Mesendoderm (in vitro differentiated cells): Measurements from ENCODE around the gene IRX2.

Source experiments
- DNase-seq: peaks from one replicate; pipeline ENCODE4 v3.0.0; 2013
- H2AK5ac ChIP-seq: 2 replicates; pipeline ENCODE4 v1.6.1; 2013; ENCODE audit warnings: low read length, inconsistent platforms
- H2BK120ac ChIP-seq: 2 replicates; pipeline ENCODE4 v1.6.1; 2013; ENCODE audit warnings: low read depth, mild to moderate bottlenecking, low read length, moderate library complexity, mixed read lengths
- H2BK15ac ChIP-seq: replicated peaks from 2 replicates; pipeline ENCODE4 v1.6.1; 2013; ENCODE audit warnings: low read depth, mild to moderate bottlenecking, moderate library complexity
- H2BK5ac ChIP-seq: 2 replicates; pipeline ENCODE4 v1.6.1; 2013; ENCODE audit warnings: low read length, inconsistent platforms
- H3K18ac ChIP-seq: 2 replicates; pipeline ENCODE4 v1.6.1; 2013; ENCODE audit warnings: mild to moderate bottlenecking, low read length, mixed read lengths
- H3K23ac ChIP-seq: one replicate; pipeline ENCODE4 v1.6.1; 2013; ENCODE audit warnings: low read length
- H3K27ac ChIP-seq: 2 replicates; pipeline ENCODE4 v1.5.1; 2013; ENCODE audit warnings: low read depth, mild to moderate bottlenecking, inconsistent platforms, low read length, moderate library complexity
- H3K27me3 ChIP-seq: 2 replicates; pipeline ENCODE4 v1.6.1; 2013; ENCODE audit warnings: low read length, control low read depth, mild to moderate bottlenecking, inconsistent platforms; ENCODE audit not compliant: insufficient read depth, poor library complexity
- H3K36me3 ChIP-seq: 2 replicates; pipeline ENCODE4 v1.6.1; 2013; ENCODE audit warnings: low read length, inconsistent platforms; ENCODE audit not compliant: control insufficient read depth, insufficient read depth
- H3K4ac ChIP-seq: one replicate; pipeline ENCODE4 v1.6.1; 2013; ENCODE audit warnings: low read depth, mild to moderate bottlenecking, low read length, moderate library complexity
- H3K4me1 ChIP-seq: 2 replicates; pipeline ENCODE4 v1.6.1; 2013; ENCODE audit warnings: low read depth, low read length, inconsistent platforms; ENCODE audit not compliant: control insufficient read depth
- H3K4me2 ChIP-seq: 2 replicates; pipeline ENCODE4 v1.6.1; 2013; ENCODE audit warnings: low read length
- H3K4me3 ChIP-seq: 2 replicates; pipeline ENCODE4 v1.5.1; 2013; ENCODE audit warnings: mild to moderate bottlenecking, low read length
- H3K56ac ChIP-seq: one replicate; pipeline ENCODE4 v1.6.1; 2013; ENCODE audit warnings: low read length
- H3K79me1 ChIP-seq: 2 replicates; pipeline ENCODE4 v1.6.1; 2013; ENCODE audit warnings: low read length, inconsistent platforms
- H3K79me2 ChIP-seq: 2 replicates; pipeline ENCODE4 v1.6.1; 2013; ENCODE audit warnings: mild to moderate bottlenecking, low read length; ENCODE audit not compliant: control insufficient read depth, insufficient read depth
- H3K9ac ChIP-seq: 2 replicates; pipeline ENCODE4 v1.6.1; 2013; ENCODE audit warnings: low read length, inconsistent platforms
- H4K5ac ChIP-seq: one replicate; pipeline ENCODE4 v1.6.1; 2013; ENCODE audit warnings: low read length
- H4K8ac ChIP-seq: one replicate; pipeline ENCODE4 v1.6.1; 2013; ENCODE audit warnings: low read depth, mild to moderate bottlenecking, control low read depth, low read length, moderate library complexity
- WGBS: extraction: QIAGEN DNeasy Blood & Tissue Kit; methylation state at CpG from one replicate; pipeline ENCODE4 v1.1.7; 2013; ENCODE audit warnings: low lambda C conversion rate, missing lambda C conversion rate; ENCODE audit not compliant: insufficient coverage; ENCODE audit errors: extremely low coverage; 5-methylcytosine and 5-hydroxymethylcytosine counted together

The IRX2 gene

GRCh38 chr5:2697446-2698200 lies 53.9 kb downstream of the IRX2 start:
- no peaks in the 10 kb centered on the region for H3K4me1 ChIP-seq
- no peak for DNase-seq
- no peak overlapping the region for H2BK5ac ChIP-seq
- no peak overlapping the region for H3K4me2 ChIP-seq
- no peak overlapping the region for H4K8ac ChIP-seq
- no CpG with 5 or more reads among the region's 23 CpGs for WGBS
- no peaks in the 10 kb centered on the region for H3K27me3 ChIP-seq
- H3K4ac ChIP-seq, result no peak overlapping the region
- H3K79me2 ChIP-seq, result no peaks in the 10 kb centered on the region
- no peak overlapping the region for H3K56ac ChIP-seq
- H3K4me3 ChIP-seq, result no peak overlapping the region
- no peak overlapping the region for H3K18ac ChIP-seq
- no peaks in the 10 kb centered on the region for H3K79me1 ChIP-seq
- no peak overlapping the region for H2BK120ac ChIP-seq
- H3K27ac ChIP-seq, result no peak overlapping the region
- H3K23ac ChIP-seq, result no peak overlapping the region
- H3K9ac ChIP-seq, result no peak overlapping the region
- H2BK15ac ChIP-seq, result no peak overlapping the region
- no peak overlapping the region for H4K5ac ChIP-seq
- no peak overlapping the region for H2AK5ac ChIP-seq
- no peaks in the 10 kb centered on the region for H3K36me3 ChIP-seq

GRCh38 chr5:2697041-2697440 lies 54.4 kb downstream of the IRX2 start:
- no peak overlapping the region for H3K9ac ChIP-seq
- no peak overlapping the region for H3K23ac ChIP-seq
- H2BK5ac ChIP-seq, result no peak overlapping the region
- no peak overlapping the region for H4K8ac ChIP-seq
- H3K18ac ChIP-seq, result no peak overlapping the region
- H3K27ac ChIP-seq, result no peak overlapping the region
- no peak overlapping the region for H3K56ac ChIP-seq
- no peaks in the 10 kb centered on the region for H3K4me1 ChIP-seq
- H3K79me2 ChIP-seq, result no peaks in the 10 kb centered on the region
- H3K27me3 ChIP-seq, result no peaks in the 10 kb centered on the region
- no peak overlapping the region for H4K5ac ChIP-seq
- no CpG with 5 or more reads among the region's 9 CpGs for WGBS
- no peak overlapping the region for H2BK15ac ChIP-seq
- H3K36me3 ChIP-seq, result no peaks in the 10 kb centered on the region
- H3K79me1 ChIP-seq, result no peaks in the 10 kb centered on the region
- no peak for DNase-seq
- H3K4me3 ChIP-seq, result no peak overlapping the region
- H2AK5ac ChIP-seq, result no peak overlapping the region
- H2BK120ac ChIP-seq, result no peak overlapping the region
- H3K4ac ChIP-seq, result no peak overlapping the region
- no peak overlapping the region for H3K4me2 ChIP-seq
